ENCODE measurements around the gene METTL14. TPM values are rescaled to one million over a fixed set of nuclear protein-coding genes. Genes with fewer than 3 reads are reported as not detected.
A peak's percentile ranks its signal among the peaks of the same experiment; 100 is the strongest.

Gene METTL14
- total RNA-seq, 2 donors from 2014 or later, result 54.1 to 59.3 TPM

DNA sequence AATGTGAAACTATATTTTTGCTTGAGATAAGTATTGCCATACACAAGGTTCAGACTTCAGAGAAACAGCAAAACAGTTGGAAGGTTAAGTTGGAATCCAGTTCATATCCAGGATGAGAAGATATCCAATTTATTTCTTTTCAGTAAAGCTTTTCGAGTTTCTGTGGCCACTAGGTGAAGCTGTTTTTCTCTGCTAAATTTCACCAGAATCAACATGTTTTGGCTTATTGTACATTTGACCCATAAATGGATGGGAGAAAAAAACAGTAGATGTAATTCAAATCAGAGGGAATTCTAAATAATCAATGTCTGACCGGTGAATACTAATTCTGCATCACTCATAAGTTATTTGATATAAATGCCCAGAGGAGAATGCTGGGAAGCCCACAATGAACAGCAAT, 9.1 kb upstream of the METTL14 start:
- Mint-ChIP-seq H3K4me1 (no peaks in the 10 kb centered on the region), H3K9me3 (no peaks in the 10 kb centered on the region), H3K27me3 (ENCODE audit: insufficient read depth) (no peaks in the 10 kb centered on the region), H3K36me3 (ENCODE audit: low read depth) (no peaks in the 10 kb centered on the region), H3K4me3 (no peak overlapping the region), H3K27ac (no peak overlapping the region)
- H3K4me3 ChIP-seq (ENCODE audit: low read length), result no peak overlapping the region
- H3K4me1 ChIP-seq (ENCODE audit: control insufficient read depth, insufficient read depth, low read length), result no peaks in the 10 kb centered on the region
- DNase-seq, result no peak
- H3K36me3 ChIP-seq (ENCODE audit: control insufficient read depth, insufficient read depth, low read length), result no peaks in the 10 kb centered on the region
- WGBS, 2 experiments (ENCODE audit: insufficient coverage in 1 of 2, insufficient read length in 1 of 2), result 79% methylated on average over 2 of the region's 2 CpGs; no CpG with 5 or more reads in 1 of the 2 experiments
- H3K27ac ChIP-seq (ENCODE audit: low read depth, low read length), result no peak overlapping the region
- H3K9me3 ChIP-seq (ENCODE audit: control insufficient read depth, low read length), result no peaks in the 10 kb centered on the region
- no peak overlapping the region for H3K9ac ChIP-seq (ENCODE audit: extremely low read depth, low read length, poor library complexity, severe bottlenecking)
- H3K27me3 ChIP-seq (ENCODE audit: control insufficient read depth, insufficient read depth, low read length, poor library complexity, severe bottlenecking), result no peaks in the 10 kb centered on the region
- TF ChIP-seq, protein P1, sequence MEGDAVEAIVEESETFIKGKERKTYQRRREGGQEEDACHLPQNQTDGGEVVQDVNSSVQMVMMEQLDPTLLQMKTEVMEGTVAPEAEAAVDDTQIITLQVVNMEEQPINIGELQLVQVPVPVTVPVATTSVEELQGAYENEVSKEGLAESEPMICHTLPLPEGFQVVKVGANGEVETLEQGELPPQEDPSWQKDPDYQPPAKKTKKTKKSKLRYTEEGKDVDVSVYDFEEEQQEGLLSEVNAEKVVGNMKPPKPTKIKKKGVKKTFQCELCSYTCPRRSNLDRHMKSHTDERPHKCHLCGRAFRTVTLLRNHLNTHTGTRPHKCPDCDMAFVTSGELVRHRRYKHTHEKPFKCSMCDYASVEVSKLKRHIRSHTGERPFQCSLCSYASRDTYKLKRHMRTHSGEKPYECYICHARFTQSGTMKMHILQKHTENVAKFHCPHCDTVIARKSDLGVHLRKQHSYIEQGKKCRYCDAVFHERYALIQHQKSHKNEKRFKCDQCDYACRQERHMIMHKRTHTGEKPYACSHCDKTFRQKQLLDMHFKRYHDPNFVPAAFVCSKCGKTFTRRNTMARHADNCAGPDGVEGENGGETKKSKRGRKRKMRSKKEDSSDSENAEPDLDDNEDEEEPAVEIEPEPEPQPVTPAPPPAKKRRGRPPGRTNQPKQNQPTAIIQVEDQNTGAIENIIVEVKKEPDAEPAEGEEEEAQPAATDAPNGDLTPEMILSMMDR (conservative IDR thresholded peaks at IDR 0.05), result peak; percentile 25

DNA sequence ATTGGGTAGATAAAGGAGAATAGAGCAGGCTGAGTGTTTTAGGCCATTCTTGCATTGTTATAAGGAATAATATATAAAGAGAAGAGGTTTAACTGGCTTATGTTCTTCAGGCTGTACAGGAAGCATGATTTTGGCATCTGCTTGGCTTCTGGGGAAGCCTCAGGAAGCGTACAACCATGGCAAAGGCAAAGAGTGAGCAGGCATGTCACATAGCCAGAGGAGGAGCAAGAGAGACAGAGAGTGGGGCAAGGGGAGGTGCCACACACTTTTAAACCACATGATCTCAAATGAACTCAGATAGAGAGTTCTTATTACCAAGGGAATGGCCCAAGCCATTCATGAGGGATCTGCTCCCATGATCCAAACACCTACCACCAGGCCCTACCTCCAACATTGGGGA, 4.4 kb upstream of the METTL14 start:
- Mint-ChIP-seq H3K4me1 (peaks cover 10% of the 10 kb centered on the region), H3K4me3 (no peak overlapping the region), H3K27me3 (ENCODE audit: insufficient read depth) (no peaks in the 10 kb centered on the region), H3K9me3 (peaks cover 2% of the 10 kb centered on the region), H3K27ac (no peak overlapping the region), H3K36me3 (ENCODE audit: low read depth) (no peaks in the 10 kb centered on the region)
- H3K4me3 ChIP-seq (ENCODE audit: low read length), result no peak overlapping the region
- no peaks in the 10 kb centered on the region for H3K4me1 ChIP-seq (ENCODE audit: control insufficient read depth, insufficient read depth, low read length)
- no peaks in the 10 kb centered on the region for H3K9me3 ChIP-seq (ENCODE audit: control insufficient read depth, low read length)
- TF ChIP-seq, protein P1 (conservative IDR thresholded peaks at IDR 0.05), result no peak
- no peak overlapping the region for H3K9ac ChIP-seq (ENCODE audit: extremely low read depth, low read length, poor library complexity, severe bottlenecking)
- H3K27me3 ChIP-seq (ENCODE audit: control insufficient read depth, insufficient read depth, low read length, poor library complexity, severe bottlenecking), result no peaks in the 10 kb centered on the region
- DNase-seq, result no peak
- H3K27ac ChIP-seq (ENCODE audit: low read depth, low read length), result no peak overlapping the region
- 80 to 88% methylated on average over 1 of the region's 1 CpG for WGBS, 2 experiments (ENCODE audit: insufficient coverage in 1 of 2, insufficient read length in 1 of 2)
- no peaks in the 10 kb centered on the region for H3K36me3 ChIP-seq (ENCODE audit: control insufficient read depth, insufficient read depth, low read length)

DNA sequence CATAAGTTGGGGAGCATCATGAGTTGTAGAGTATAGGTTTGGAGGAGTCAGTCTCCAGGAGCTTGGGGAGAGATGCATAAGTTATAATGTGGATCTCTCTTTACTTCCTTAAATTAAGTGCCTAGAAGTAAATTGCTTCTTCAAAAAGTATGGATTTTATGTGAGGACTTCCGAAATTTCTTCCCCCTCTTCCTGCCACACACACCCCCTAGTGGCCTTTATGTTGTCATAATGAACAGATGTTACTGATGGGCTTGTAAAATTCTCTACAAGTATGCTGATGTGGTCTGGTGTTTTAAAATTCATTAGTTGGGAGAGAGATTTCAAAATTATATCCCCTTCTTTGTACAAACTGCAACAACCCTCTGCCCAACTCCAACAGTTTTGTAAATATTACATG, 2.3 kb upstream of the METTL14 start:
- H3K9ac ChIP-seq (ENCODE audit: extremely low read depth, low read length, poor library complexity, severe bottlenecking), result no peak overlapping the region
- no peaks in the 10 kb centered on the region for H3K27me3 ChIP-seq (ENCODE audit: control insufficient read depth, insufficient read depth, low read length, poor library complexity, severe bottlenecking)
- no peaks in the 10 kb centered on the region for H3K4me1 ChIP-seq (ENCODE audit: control insufficient read depth, insufficient read depth, low read length)
- H3K4me1 Mint-ChIP-seq, result peaks cover 19% of the 10 kb centered on the region
- TF ChIP-seq, protein P1 (conservative IDR thresholded peaks at IDR 0.05), result peak; percentile 76
- WGBS, 2 experiments (ENCODE audit: insufficient coverage in 1 of 2, insufficient read length in 1 of 2), result no CpG with 5 or more reads among the region's 1 CpG
- peaks cover 2% of the 10 kb centered on the region for H3K9me3 Mint-ChIP-seq
- H3K36me3 ChIP-seq (ENCODE audit: control insufficient read depth, insufficient read depth, low read length), result peaks cover 5% of the 10 kb centered on the region
- H3K27ac ChIP-seq (ENCODE audit: low read depth, low read length), result no peak overlapping the region
- no peak overlapping the region for H3K4me3 Mint-ChIP-seq
- peak; percentile 50 for DNase-seq
- no peaks in the 10 kb centered on the region for H3K27me3 Mint-ChIP-seq (ENCODE audit: insufficient read depth)
- H3K4me3 ChIP-seq (ENCODE audit: low read length), result no peak overlapping the region
- no peak overlapping the region for H3K27ac Mint-ChIP-seq
- no peaks in the 10 kb centered on the region for H3K9me3 ChIP-seq (ENCODE audit: control insufficient read depth, low read length)
- peaks cover 4% of the 10 kb centered on the region for H3K36me3 Mint-ChIP-seq (ENCODE audit: low read depth)

Data from endodermal cell (in vitro differentiated cells).